Endothelial cell of umbilical vein (primary cell): ENCODE results near the gene ACBD6. TPM values are rescaled to one million over a fixed set of nuclear protein-coding genes. Genes with fewer than 3 reads are reported as not detected.

Source experiments
- BruUV-seq: library from RNA; stranded (reverse); fragments of 400-500 nt; replicated peaks from 2 replicates; lab custom pipeline; 2021; lab: Mats Ljungman, UMichigan
- CTCF ChIA-PET: fragments of 300-600, 350-600 bp; sonication (Branson Sonifier 250); formaldehyde crosslinking; loops from one replicate; lab custom pipeline; 2021; ENCODE audit warnings: antibody characterized with exemption, inconsistent platforms; lab: Charles Lee
- POLR2A ChIA-PET: fragments of 300-600, 350-600 bp; sonication (Branson Sonifier 250); formaldehyde crosslinking; loops from one replicate; lab custom pipeline; 2021; ENCODE audit warnings: antibody characterized with exemption, inconsistent platforms; lab: Charles Lee
- DNase-seq: peaks from one replicate; pipeline ENCODE4 v3.0.0-alpha.2; 2011; ENCODE audit warnings: low read depth, low spot score
- FAIRE-seq: peaks from 2 replicates; lab custom pipeline; 2011; peaks lifted over from hg19 to GRCh38; lab: Jason Lieb, UNC
- H2AFZ ChIP-seq: 2 replicates; pipeline ENCODE4 v1.6.0; 2012; ENCODE audit warnings: low read depth, low read length, control low read depth, inconsistent platforms
- H3K27ac ChIP-seq: 2 replicates; pipeline ENCODE4 v1.5.1; 2011; ENCODE audit warnings: low read depth, mild to moderate bottlenecking, control low read depth, low read length, moderate library complexity; ENCODE audit not compliant: insufficient read depth
- H3K27me3 ChIP-seq, 2 experiments: 2 replicates each; pipeline versions ENCODE4 v1.6.0 to v1.6.1; 2011; ENCODE audit warnings: low read length in 2 of 2, mixed read lengths in 1 of 2; ENCODE audit not compliant: control insufficient read depth in 2 of 2, insufficient read depth in 2 of 2
- H3K36me3 ChIP-seq, 2 experiments: 2 replicates in 1 of 2; 3 replicates in 1 of 2; pipeline ENCODE4 v1.5.1; 2011; ENCODE audit warnings: low read length in 2 of 2, mild to moderate bottlenecking in 1 of 2, moderate library complexity in 1 of 2; ENCODE audit not compliant: control insufficient read depth in 2 of 2, insufficient read depth in 2 of 2; ENCODE audit errors: extremely low read depth in 1 of 2
- H3K4me1 ChIP-seq: 3 replicates; pipeline ENCODE4 v1.5.1; 2011; ENCODE audit warnings: mild to moderate bottlenecking, low read length; ENCODE audit not compliant: control insufficient read depth, insufficient read depth; ENCODE audit errors: extremely low read depth
- H3K4me2 ChIP-seq: 2 replicates; pipeline ENCODE4 v1.6.1; 2011; ENCODE audit warnings: low read length, control low read depth, mixed read lengths; ENCODE audit not compliant: insufficient read depth
- H3K4me3 ChIP-seq, 3 experiments: fragments of 200-600 bp in 1 of 3; sonication (generic), shearing (Covaris generic) in 1 of 3; replicated peaks in 1 of 3; 2 replicates each; pipeline ENCODE4 v1.5.1; 2011 to 2016; ENCODE audit warnings: control low read depth in 3 of 3, low read length in 3 of 3, mild to moderate bottlenecking in 2 of 3, inconsistent platforms in 1 of 3, low read depth in 1 of 3, moderate library complexity in 1 of 3; ENCODE audit not compliant: insufficient read depth in 1 of 3
- H3K79me2 ChIP-seq: 2 replicates; pipeline ENCODE4 v1.6.0; 2012; ENCODE audit warnings: low read length, inconsistent platforms; ENCODE audit not compliant: control insufficient read depth, insufficient read depth
- H3K9ac ChIP-seq: replicated peaks from 2 replicates; pipeline ENCODE3; 2011; ENCODE audit warnings: low read length, control low read depth; ENCODE audit not compliant: insufficient read depth; ENCODE audit errors: extremely low read depth
- H3K9me1 ChIP-seq: replicated peaks from 3 replicates; pipeline ENCODE4 v1.6.0; 2011; ENCODE audit warnings: mild to moderate bottlenecking, low read length; ENCODE audit not compliant: control insufficient read depth, insufficient read depth; ENCODE audit errors: extremely low read depth
- H3K9me3 ChIP-seq: replicated peaks from 2 replicates; pipeline ENCODE4 v1.5.1; 2012; ENCODE audit warnings: low read length, inconsistent platforms; ENCODE audit not compliant: control insufficient read depth, insufficient read depth
- H4K20me1 ChIP-seq: replicated peaks from 2 replicates; pipeline ENCODE3; 2011; ENCODE audit warnings: mild to moderate bottlenecking, low read length; ENCODE audit not compliant: control insufficient read depth, insufficient read depth; ENCODE audit errors: extremely low read depth
- EZH2 ChIP-seq: IDR thresholded peaks from 2 replicates; pipeline ENCODE4 v1.6.1; 2012; ENCODE audit warnings: borderline replicate concordance, low read depth, mild to moderate bottlenecking, moderate library complexity, low read length, inconsistent platforms; ENCODE audit not compliant: severe bottlenecking
- FOS ChIP-seq: IDR thresholded peaks from 2 replicates; pipeline ENCODE4 v1.6.1; 2011; ENCODE audit warnings: mild to moderate bottlenecking, low read length, moderate library complexity, borderline replicate concordance; ENCODE audit not compliant: insufficient read depth
- GATA2 ChIP-seq: IDR thresholded peaks from 2 replicates; pipeline ENCODE4 v1.7.0; 2011; ENCODE audit warnings: low read depth, mild to moderate bottlenecking, moderate library complexity, mixed read lengths, low read length; ENCODE audit not compliant: insufficient read length, insufficient read depth
- JUN ChIP-seq: IDR thresholded peaks from 2 replicates; pipeline ENCODE4 v1.6.1; 2011; ENCODE audit warnings: borderline replicate concordance, low read depth; ENCODE audit not compliant: insufficient read length, insufficient read depth
- MYC ChIP-seq: IDR thresholded peaks from one replicate; pipeline ENCODE4 v1.6.1; 2011; ENCODE audit warnings: mild to moderate bottlenecking, low read depth, low read length
- POLR2A ChIP-seq: IDR thresholded peaks from 2 replicates; pipeline ENCODE4 v1.6.1; 2012; ENCODE audit warnings: low read depth, mild to moderate bottlenecking, control low read depth, low read length
- POLR2AphosphoS5 ChIP-seq: IDR thresholded peaks from 2 replicates; pipeline ENCODE4 v1.6.1; 2012; ENCODE audit warnings: low read depth, mild to moderate bottlenecking, control low read depth, low read length, moderate library complexity; ENCODE audit not compliant: insufficient read depth
- dilution Hi-C: fragments of 300-500 bp; cut with MboI; formaldehyde crosslinking; loops from one replicate; pipeline ENCODE4 v1.15.0; 2019; ENCODE audit warnings: low sequenced_read_pairs; ENCODE audit not compliant: extremely low pct_ligation_motif_present
- intact Hi-C: fragments of 100-400 bp; cut with micrococcal nuclease; formaldehyde crosslinking; loops from one replicate; pipeline ENCODE4 v1.10.0; 2022
- polyA plus RNA-seq, 4 experiments: library from polyadenylated mRNA; depleted of rRNA in 3 of 4; stranded (reverse) in 3 of 4; unstranded in 1 of 4; fragments of >200 nt; gene quantifications; 2 replicates each; pipeline versions ENCODE4 v1.2.1 to v1.2.3, GENCODE V29; 2011 to 2012; ENCODE audit warnings: missing spikeins in 1 of 4
- total RNA-seq: library from RNA; stranded (reverse); gene quantifications from 2 replicates; pipeline ENCODE4 v1.2.3, GENCODE V29; 2021
- TF ChIP-seq, protein P1 (sequence below): IDR thresholded peaks from 2 replicates; pipeline ENCODE4 v1.6.1; 2011; ENCODE audit not compliant: insufficient read depth, insufficient read length
- TF ChIP-seq, protein P2 (sequence below), 2 donors: IDR thresholded peaks; 1 replicate in 1 of 2; 2 replicates in 1 of 2; pipeline ENCODE4 v1.5.1; 2011; ENCODE audit warnings: low read length in 2 of 2, mild to moderate bottlenecking in 2 of 2, moderate library complexity in 2 of 2, control low read depth in 1 of 2, inconsistent platforms in 1 of 2, low read depth in 1 of 2; ENCODE audit not compliant: insufficient read depth in 1 of 2; ENCODE audit errors: extremely low read depth in 1 of 2

ACBD6 gene
- total and polyA plus RNA-seq, 2 donors (not counting 3 experiments of a cell fraction or from before 2014, with no cell fraction given): 55.6 to 56.4 TPM

DNA sequence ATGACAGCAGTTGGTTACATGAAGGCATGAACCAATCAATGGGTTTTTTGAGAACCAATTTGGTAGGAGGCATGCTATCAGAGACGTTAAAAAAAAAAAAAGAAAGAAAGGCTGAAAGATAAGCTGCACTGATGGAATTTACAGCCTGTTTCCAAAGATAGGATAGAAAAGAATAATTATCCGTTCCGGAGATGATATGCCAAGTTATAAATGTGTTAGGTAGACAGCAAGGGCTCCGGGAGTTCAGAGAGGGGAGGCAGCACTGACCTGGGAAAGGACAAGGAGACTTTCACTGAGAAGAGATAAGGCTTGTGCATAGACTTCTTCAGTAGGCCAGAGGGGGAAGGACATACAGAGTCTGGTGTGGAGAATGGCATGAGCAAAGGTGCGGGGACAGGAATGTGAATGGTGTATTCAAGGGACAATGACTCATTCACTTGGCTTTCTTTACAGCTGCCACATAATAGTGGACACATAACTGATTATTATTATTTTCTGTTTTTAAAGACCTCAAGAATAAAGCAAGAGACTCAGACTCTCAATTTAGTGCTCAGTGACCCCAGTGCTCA lies 24.8 kb upstream of the ACBD6 start:
- Histone ChIP-seq H3K9me1 (no peaks in the 10 kb centered on the region), H3K4me3 (no peak overlapping the region), H3K4me1 (peaks cover 31% of the 10 kb centered on the region), H3K27me3 (no peaks in the 10 kb centered on the region), H3K27ac (no peak overlapping the region), H3K36me3 (no peaks in the 10 kb centered on the region), H3K4me2 (no peak overlapping the region), H3K9me3 (no peaks in the 10 kb centered on the region), H4K20me1 (no peaks in the 10 kb centered on the region), H2AFZ (no peak overlapping the region), H3K79me2 (no peaks in the 10 kb centered on the region), H3K9ac (no peak overlapping the region)
- ChIA-PET CTCF (interaction anchor here (2.0 to 14.3 kb wide), 3 partner anchors 10 to 336 kb away, joined by 4 to 247 read pairs (median 64); no protein-coding TSS in a partner anchor), POLR2A (no interaction called here)
- no peak for TF ChIP-seq GATA2
- peak; percentile 70 for TF ChIP-seq FOS
- TF ChIP-seq JUN: peak; percentile 66
- DNase-seq (peak; percentile 56), FAIRE-seq (peak; percentile 74)
- dilution Hi-C loops: no loop called here
- BruUV-seq: no TSS peak
- intact Hi-C loops: no loop called here

DNA sequence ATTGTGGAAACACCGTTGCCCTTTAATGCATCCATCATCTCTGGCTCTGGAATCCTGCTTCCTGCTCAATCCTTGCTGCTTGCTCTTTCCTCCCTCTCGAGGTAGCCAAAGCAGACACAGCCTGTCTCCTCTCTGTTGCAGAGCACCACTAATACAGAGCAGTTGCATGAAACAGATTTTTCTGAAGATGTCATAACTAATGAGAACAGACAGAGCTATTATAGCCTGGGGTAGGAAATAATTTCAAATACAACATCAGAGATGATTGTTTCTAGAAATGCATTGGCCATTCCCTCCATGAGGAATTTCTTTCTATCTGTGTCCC lies 23.3 kb upstream of the ACBD6 start:
- intact Hi-C loops (no loop called here), dilution Hi-C loops (no loop called here)
- no peaks in the 10 kb centered on the region for H3K36me3 ChIP-seq
- H3K9ac ChIP-seq: no peak overlapping the region
- no peaks in the 10 kb centered on the region for H3K9me1 ChIP-seq
- BruUV-seq: no TSS peak
- CTCF ChIA-PET: interaction anchor here (1.8 to 14.3 kb wide), 2 partner anchors 10 to 337 kb away, joined by 13 to 247 read pairs; no protein-coding TSS in a partner anchor
- H3K79me2 ChIP-seq: no peaks in the 10 kb centered on the region
- H3K27me3 ChIP-seq: no peaks in the 10 kb centered on the region
- no peak overlapping the region for H3K27ac ChIP-seq
- no peak overlapping the region for H3K4me2 ChIP-seq
- peaks cover 30% of the 10 kb centered on the region for H3K4me1 ChIP-seq
- H4K20me1 ChIP-seq: no peaks in the 10 kb centered on the region
- H3K4me3 ChIP-seq: no peak overlapping the region
- H3K9me3 ChIP-seq: no peaks in the 10 kb centered on the region
- DNase-seq (no peak), FAIRE-seq (no peak)
- TF ChIP-seq, protein P1, sequence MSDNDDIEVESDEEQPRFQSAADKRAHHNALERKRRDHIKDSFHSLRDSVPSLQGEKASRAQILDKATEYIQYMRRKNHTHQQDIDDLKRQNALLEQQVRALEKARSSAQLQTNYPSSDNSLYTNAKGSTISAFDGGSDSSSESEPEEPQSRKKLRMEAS: no peak
- TF ChIP-seq FOS (no peak), POLR2A (no peak), POLR2AphosphoS5 (no peak), GATA2 (no peak), EZH2 (no peak), JUN (no peak), MYC (no peak)
- TF ChIP-seq, protein P2, sequence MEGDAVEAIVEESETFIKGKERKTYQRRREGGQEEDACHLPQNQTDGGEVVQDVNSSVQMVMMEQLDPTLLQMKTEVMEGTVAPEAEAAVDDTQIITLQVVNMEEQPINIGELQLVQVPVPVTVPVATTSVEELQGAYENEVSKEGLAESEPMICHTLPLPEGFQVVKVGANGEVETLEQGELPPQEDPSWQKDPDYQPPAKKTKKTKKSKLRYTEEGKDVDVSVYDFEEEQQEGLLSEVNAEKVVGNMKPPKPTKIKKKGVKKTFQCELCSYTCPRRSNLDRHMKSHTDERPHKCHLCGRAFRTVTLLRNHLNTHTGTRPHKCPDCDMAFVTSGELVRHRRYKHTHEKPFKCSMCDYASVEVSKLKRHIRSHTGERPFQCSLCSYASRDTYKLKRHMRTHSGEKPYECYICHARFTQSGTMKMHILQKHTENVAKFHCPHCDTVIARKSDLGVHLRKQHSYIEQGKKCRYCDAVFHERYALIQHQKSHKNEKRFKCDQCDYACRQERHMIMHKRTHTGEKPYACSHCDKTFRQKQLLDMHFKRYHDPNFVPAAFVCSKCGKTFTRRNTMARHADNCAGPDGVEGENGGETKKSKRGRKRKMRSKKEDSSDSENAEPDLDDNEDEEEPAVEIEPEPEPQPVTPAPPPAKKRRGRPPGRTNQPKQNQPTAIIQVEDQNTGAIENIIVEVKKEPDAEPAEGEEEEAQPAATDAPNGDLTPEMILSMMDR (IDR thresholded peaks at IDR 0.05; ENCODE audit: extremely low read depth in 1 of 2, insufficient read depth in 1 of 2, low read depth in 1 of 2, low read length in 2 of 2): no peak
- peak overlapping the region; percentile 50 for H2AFZ ChIP-seq
- POLR2A ChIA-PET: no interaction called here
